IMR-90 (cell line): ENCODE data around the gene OST4. TPM values are rescaled to one million over a fixed set of nuclear protein-coding genes. Genes with fewer than 3 reads are reported as not detected.

Experiments used
- ATAC-seq: fragments of 200-7000 bp; cut with Tn5 transposase; 2 replicates; pipeline ENCODE4 v1.9.1; 2020; ENCODE audit warnings: low read depth, mild to moderate bottlenecking, moderate library complexity
- BruUV-seq: library from RNA; stranded (reverse); fragments of 400-500 nt; replicated peaks from 2 replicates; lab custom pipeline; 2021; lab: Mats Ljungman, UMichigan
- CTCF ChIA-PET: fragments of 300-600 bp; formaldehyde crosslinking; extraction: SDS; loops from one replicate; lab custom pipeline; 2021; ENCODE audit warnings: antibody characterized with exemption; lab: Yijun Ruan, JAX
- POLR2A ChIA-PET: fragments of 300-600 bp; sonication (Branson Sonifier 250); formaldehyde crosslinking; loops from one replicate; lab custom pipeline; 2022; ENCODE audit warnings: antibody characterized with exemption; ENCODE audit not compliant: unreplicated experiment; lab: Charles Lee
- DNase-seq: peaks from one replicate; pipeline ENCODE4 v3.0.0; 2013
- H2AFZ ChIP-seq: replicated peaks from 2 replicates; pipeline ENCODE3; 2013; ENCODE audit warnings: low read length, mild to moderate bottlenecking; ENCODE audit not compliant: poor library complexity
- H2AK5ac ChIP-seq: 2 replicates; pipeline ENCODE4 v1.6.1; 2013; ENCODE audit warnings: low read depth, low read length, inconsistent platforms
- H2AK9ac ChIP-seq: replicated peaks from 2 replicates; pipeline ENCODE3; 2013; ENCODE audit warnings: mild to moderate bottlenecking, low read depth, low read length, moderate library complexity; ENCODE audit not compliant: poor library complexity
- H2BK120ac ChIP-seq: 2 replicates; pipeline ENCODE4 v1.6.1; 2013; ENCODE audit warnings: low read depth, low read length, inconsistent platforms
- H2BK15ac ChIP-seq: 3 replicates; pipeline ENCODE4 v1.6.1; 2013; ENCODE audit warnings: low read depth, low read length, inconsistent platforms
- H2BK20ac ChIP-seq: 2 replicates; pipeline ENCODE4 v1.6.1; 2013; ENCODE audit warnings: low read depth, mild to moderate bottlenecking, inconsistent platforms, low read length, moderate library complexity
- H2BK5ac ChIP-seq: 2 replicates; pipeline ENCODE4 v1.6.1; 2013; ENCODE audit warnings: mild to moderate bottlenecking, low read depth, low read length, inconsistent platforms; ENCODE audit not compliant: poor library complexity, severe bottlenecking
- H3K14ac ChIP-seq: replicated peaks from 2 replicates; pipeline ENCODE4 v1.6.1; 2013; ENCODE audit warnings: low read depth, low read length, inconsistent platforms
- H3K18ac ChIP-seq: 2 replicates; pipeline ENCODE4 v1.6.1; 2013; ENCODE audit warnings: low read depth, low read length, control low read depth
- H3K23ac ChIP-seq: 2 replicates; pipeline ENCODE4 v1.6.1; 2013; ENCODE audit warnings: low read depth, low read length, inconsistent platforms
- H3K27ac ChIP-seq: 2 replicates; pipeline ENCODE4 v1.5.1; 2013; ENCODE audit warnings: mild to moderate bottlenecking, control low read depth, low read length; ENCODE audit not compliant: insufficient read depth
- H3K27me3 ChIP-seq: 2 replicates; pipeline ENCODE4 v1.6.1; 2013; ENCODE audit warnings: low read length; ENCODE audit not compliant: control insufficient read depth, insufficient read depth
- H3K36me3 ChIP-seq: 2 replicates; pipeline ENCODE4 v1.6.1; 2013; ENCODE audit warnings: low read length, mixed read lengths; ENCODE audit not compliant: control insufficient read depth, insufficient read depth
- H3K4ac ChIP-seq: 2 replicates; pipeline ENCODE4 v1.6.1; 2013; ENCODE audit warnings: low read depth, low read length, inconsistent platforms
- H3K4me1 ChIP-seq: 2 replicates; pipeline ENCODE4 v1.6.1; 2013; ENCODE audit warnings: low read length, mixed read lengths; ENCODE audit not compliant: control insufficient read depth, insufficient read depth
- H3K4me2 ChIP-seq: 2 replicates; pipeline ENCODE4 v1.6.1; 2013; ENCODE audit warnings: low read depth, mild to moderate bottlenecking, control low read depth, low read length, moderate library complexity
- H3K4me3 ChIP-seq: 2 replicates; pipeline ENCODE4 v1.5.1; 2013; ENCODE audit warnings: low read depth, mild to moderate bottlenecking, control low read depth, low read length, moderate library complexity; ENCODE audit not compliant: insufficient read depth
- H3K56ac ChIP-seq: 2 replicates; pipeline ENCODE4 v1.6.1; 2013; ENCODE audit warnings: low read length, inconsistent platforms; ENCODE audit not compliant: insufficient read depth; ENCODE audit errors: extremely low read depth
- H3K79me1 ChIP-seq, 2 experiments: 2 replicates each; pipeline ENCODE4 v1.6.1; 2013; ENCODE audit warnings: low read length in 2 of 2, inconsistent platforms in 1 of 2, low read depth in 1 of 2
- H3K9ac ChIP-seq: 2 replicates; pipeline ENCODE4 v1.6.1; 2013; ENCODE audit warnings: low read depth, low read length, control low read depth
- H3K9me1 ChIP-seq: 2 replicates; pipeline ENCODE4 v1.6.1; 2013; ENCODE audit warnings: low read length, inconsistent platforms; ENCODE audit not compliant: insufficient read depth
- H3K9me3 ChIP-seq: 2 replicates; pipeline ENCODE4 v1.6.1; 2013; ENCODE audit warnings: low read length; ENCODE audit not compliant: control insufficient read depth, insufficient read depth
- H4K20me1 ChIP-seq: 2 replicates; pipeline ENCODE4 v1.6.1; 2013; ENCODE audit warnings: low read length, inconsistent platforms; ENCODE audit not compliant: insufficient read depth
- H4K5ac ChIP-seq: 2 replicates; pipeline ENCODE4 v1.6.1; 2013; ENCODE audit warnings: mild to moderate bottlenecking, low read depth, low read length, control low read depth
- H4K8ac ChIP-seq, 2 experiments: 2 replicates each; pipeline ENCODE4 v1.6.1; 2013; ENCODE audit warnings: low read depth in 2 of 2, low read length in 2 of 2, control low read depth in 1 of 2, inconsistent platforms in 1 of 2
- H4K91ac ChIP-seq: 2 replicates; pipeline ENCODE4 v1.6.1; 2013; ENCODE audit warnings: low read depth, low read length, inconsistent platforms; ENCODE audit not compliant: insufficient read depth
- CEBPB ChIP-seq: IDR thresholded peaks from 2 replicates; pipeline ENCODE4 v1.6.1; 2012; ENCODE audit warnings: low read depth, low read length, improper control_type of control experiment
- CHD1 ChIP-seq: IDR thresholded peaks from 2 replicates; pipeline ENCODE4 v1.6.1; 2012; ENCODE audit warnings: low read depth, low read length, improper control_type of control experiment
- CTCF ChIP-seq: conservative IDR thresholded peaks from 2 replicates; pipeline ENCODE4 v1.5.1; 2012; ENCODE audit warnings: mild to moderate bottlenecking, low read depth, low read length, improper control_type of control experiment
- MAFK ChIP-seq: IDR thresholded peaks from 2 replicates; pipeline ENCODE4 v1.6.1; 2012; ENCODE audit warnings: low read depth, low read length, improper control_type of control experiment
- MAZ ChIP-seq: IDR thresholded peaks from 2 replicates; pipeline ENCODE4 v1.6.1; 2012; ENCODE audit warnings: low read depth, mild to moderate bottlenecking, low read length, improper control_type of control experiment, moderate library complexity, borderline replicate concordance
- MXI1 ChIP-seq: IDR thresholded peaks from 2 replicates; pipeline ENCODE4 v1.6.1; 2012; ENCODE audit warnings: low read depth, mild to moderate bottlenecking, low read length, moderate library complexity, borderline replicate concordance
- NFE2L2 ChIP-seq: fragments of 150-350 bp; IDR thresholded peaks from 2 replicates; pipeline ENCODE4 v1.6.1; 2016; ENCODE audit warnings: low read depth, mild to moderate bottlenecking, low read length
- POLR2A ChIP-seq: IDR thresholded peaks from 2 replicates; pipeline ENCODE4 v1.6.1; 2012; ENCODE audit warnings: mild to moderate bottlenecking, low read depth, low read length
- RAD21 ChIP-seq: IDR thresholded peaks from 2 replicates; pipeline ENCODE4 v1.6.1; 2012; ENCODE audit warnings: low read length, improper control_type of control experiment
- RCOR1 ChIP-seq: IDR thresholded peaks from 2 replicates; pipeline ENCODE4 v1.6.1; 2012; ENCODE audit warnings: mild to moderate bottlenecking, low read length, improper control_type of control experiment; ENCODE audit not compliant: insufficient replicate concordance
- RFX5 ChIP-seq: IDR thresholded peaks from 2 replicates; pipeline ENCODE4 v1.8.0; 2012; ENCODE audit warnings: low read depth, mild to moderate bottlenecking, low read length, moderate library complexity
- USF2 ChIP-seq: fragments of 150-350 bp; IDR thresholded peaks from 2 replicates; pipeline ENCODE4 v1.6.1; 2017; ENCODE audit warnings: mild to moderate bottlenecking, antibody characterized with exemption, low read length, low read depth
- WGBS, 2 experiments: methylation state at CpG; one replicate each; pipeline versions ENCODE4 v1.1.5 to v1.1.7; 2013; ENCODE audit warnings: missing lambda C conversion rate in 2 of 2; ENCODE audit not compliant: insufficient read length in 1 of 2; ENCODE audit errors: extremely low coverage in 2 of 2; 5-methylcytosine and 5-hydroxymethylcytosine counted together
- dilution Hi-C: fragments of 300-500 bp; cut with HindIII; formaldehyde crosslinking; loops from one replicate; pipeline ENCODE4 v1.14.3; 2018; ENCODE audit warnings: low sequenced_read_pairs; ENCODE audit not compliant: unreplicated experiment
- in situ Hi-C: fragments of 300-500 bp; cut with MboI; formaldehyde crosslinking; loops from 3 replicates; pipeline ENCODE4 v1.14.3; 2019; ENCODE audit warnings: low sequenced_read_pairs, inconsistent platforms, mixed read lengths
- intact Hi-C: fragments of 100-400 bp; cut with micrococcal nuclease; formaldehyde crosslinking; loops from 2 replicates; pipeline ENCODE4 v1.10.0; 2022
- polyA plus RNA-seq, 3 experiments: library from polyadenylated mRNA; depleted of rRNA; stranded (reverse); fragments of >200 nt; gene quantifications; 2 replicates each; pipeline ENCODE4 v1.2.3, GENCODE V29; 2012; ENCODE audit warnings: low replicate concordance in 1 of 3
- total RNA-seq: library from RNA; depleted of rRNA; stranded (reverse); fragments of >200 nt; gene quantifications from 2 replicates; pipeline ENCODE4 v1.2.3, GENCODE V29; 2012

Gene OST4
- total and polyA plus RNA-seq, 2 of the 4 experiments (the other 2 are of a cell fraction) = 386 to 806 TPM

- Histone ChIP-seq H2AFZ (no peak overlapping the region), H3K36me3 (peaks cover 45% of the 10 kb centered on the region), H2BK15ac (no peak overlapping the region), H3K27me3 (no peaks in the 10 kb centered on the region), H3K79me1 (peaks cover 30 to 60% of the 10 kb centered on the region in 2 experiments), H3K4me3 (no peak overlapping the region), H3K9me3 (no peaks in the 10 kb centered on the region), H2AK5ac (no peak overlapping the region), H4K91ac (no peak overlapping the region), H3K23ac (no peak overlapping the region), H4K5ac (no peak overlapping the region), H3K4ac (no peak overlapping the region), H4K8ac (no peak overlapping the region), H3K18ac (no peak overlapping the region), H3K9me1 (peaks cover 1% of the 10 kb centered on the region), H2BK5ac (no peak overlapping the region), H3K4me2 (no peak overlapping the region), H2BK20ac (no peak overlapping the region), H2AK9ac (no peak overlapping the region), H3K9ac (no peak overlapping the region), H3K56ac (no peak overlapping the region), H3K4me1 (peaks cover 2% of the 10 kb centered on the region; the same call in 1 of the 2 replicates), H3K27ac (no peak overlapping the region), H3K14ac (no peak overlapping the region), H2BK120ac (no peak overlapping the region), H4K20me1 (peaks cover 15% of the 10 kb centered on the region; the same call in 1 of the 2 replicates)
- DNase-seq = no peak
- WGBS, 2 experiments = 80% methylated on average over 1 of the region's 10 CpGs; no CpG with 5 or more reads in 1 of the 2 experiments
- TF ChIP-seq USF2 (no peak), MAZ (no peak), CHD1 (no peak), MXI1 (no peak), CTCF (no peak), RAD21 (no peak), POLR2A (no peak), MAFK (no peak), RCOR1 (no peak), NFE2L2 (no peak), CEBPB (no peak), RFX5 (no peak)
- dilution Hi-C loops (no loop called here), intact Hi-C loops (no loop called here), in situ Hi-C loops (no loop called here)
- CTCF ChIA-PET = no interaction called here
- POLR2A ChIA-PET = no interaction called here
- no peak for ATAC-seq
- BruUV-seq = no TSS peak
Observed at GRCh38 chr2:27027211-27027651, 44.2 kb downstream of the OST4 start.
